GM23248 (cell line): ENCODE results near the gene LYST.

Source experiments
- EZH2 ChIP-seq: fragments of 200-600 bp; sonication (generic); IDR thresholded peaks from 2 replicates; pipeline ENCODE4 v1.6.1; 2018; ENCODE audit warnings: antibody characterized with exemption, mild to moderate bottlenecking; ENCODE audit not compliant: insufficient read depth, poor library complexity, severe bottlenecking
- EZH2phosphoT487 ChIP-seq: fragments of 200-600 bp; sonication (generic); IDR thresholded peaks from 2 replicates; pipeline ENCODE4 v1.6.1; 2018; ENCODE audit warnings: antibody characterized with exemption, moderate library complexity, mild to moderate bottlenecking, low read depth; ENCODE audit not compliant: insufficient read depth

GRCh38 chr1:235867903-235868469 is 1.3 kb upstream of the LYST start:
- TF ChIP-seq EZH2 (no peak), EZH2phosphoT487 (no peak)
